GM19193 (cell line): ENCODE data around the gene SUSD3.

ENCODE experiments used
- POLR2A ChIP-seq: IDR thresholded peaks from 4 replicates; pipeline ENCODE4 v1.6.1; 2011; ENCODE audit not compliant: insufficient read depth, insufficient read length; ENCODE audit errors: extremely low read depth

The SUSD3 gene

DNA sequence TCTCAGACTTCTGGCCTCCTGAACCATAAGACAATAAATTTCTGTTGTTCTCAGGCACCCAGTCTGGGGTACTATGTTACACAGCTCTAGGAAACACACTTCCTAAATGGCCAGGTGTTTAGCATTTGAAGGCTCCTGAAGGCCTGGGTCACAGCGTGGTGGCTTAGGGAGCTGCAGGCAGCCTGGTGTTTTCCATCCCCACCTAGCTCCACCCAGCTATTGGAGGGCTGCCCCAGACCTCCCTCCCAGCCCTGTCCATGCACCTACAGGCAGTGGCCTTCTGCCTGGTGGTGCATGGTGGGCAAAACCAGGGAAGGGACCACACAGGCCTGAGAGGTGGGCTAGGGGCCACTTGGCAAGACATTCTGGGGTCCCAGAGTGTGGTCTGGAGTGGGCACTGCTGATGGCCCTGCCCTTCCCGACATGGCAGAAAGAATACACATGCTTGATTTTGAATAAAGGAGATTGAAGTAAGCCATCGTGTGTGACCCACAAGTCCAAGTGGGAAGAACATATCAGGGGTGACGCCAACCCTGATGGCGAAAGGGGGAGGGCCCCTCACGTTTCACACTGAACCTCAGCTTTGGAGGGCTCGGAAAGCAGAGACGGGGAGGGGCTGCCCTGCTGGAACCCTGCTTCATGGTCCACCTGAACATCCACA lies 1.3 kb upstream of the SUSD3 start:
- no peak for TF ChIP-seq POLR2A

DNA sequence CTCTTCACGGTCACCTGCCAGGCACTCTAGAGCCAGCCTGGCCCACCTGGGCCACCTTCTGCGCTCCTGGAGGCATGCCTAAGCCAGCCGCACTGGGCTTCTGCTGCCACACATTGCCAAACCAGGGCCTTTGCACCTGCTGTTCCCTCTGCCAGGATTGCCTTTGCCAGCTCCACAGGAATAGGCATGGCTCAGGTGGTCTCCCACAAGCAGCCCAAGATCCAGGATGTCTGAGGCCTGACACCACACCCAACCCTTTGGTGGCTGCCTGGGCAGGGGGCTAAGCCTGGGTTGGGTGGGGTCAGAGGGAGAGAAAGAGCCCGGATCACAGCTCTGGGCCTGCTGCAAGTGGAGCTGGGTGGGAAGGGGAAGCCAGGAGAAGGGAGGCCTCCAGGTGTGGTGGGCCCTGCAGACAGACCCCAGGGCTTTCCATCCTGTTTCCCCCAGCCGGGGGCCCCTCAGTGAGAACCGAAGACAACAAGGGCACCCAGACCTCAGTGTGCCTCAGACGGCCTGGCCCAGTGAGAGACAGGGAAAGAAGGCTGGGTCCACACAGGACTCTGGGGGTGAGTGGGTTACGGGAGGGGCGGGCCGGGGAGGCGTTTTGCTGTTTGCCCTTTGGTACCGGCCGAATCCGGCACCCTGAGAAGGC lies 672 bp upstream of the SUSD3 start:
- no peak for TF ChIP-seq POLR2A

DNA sequence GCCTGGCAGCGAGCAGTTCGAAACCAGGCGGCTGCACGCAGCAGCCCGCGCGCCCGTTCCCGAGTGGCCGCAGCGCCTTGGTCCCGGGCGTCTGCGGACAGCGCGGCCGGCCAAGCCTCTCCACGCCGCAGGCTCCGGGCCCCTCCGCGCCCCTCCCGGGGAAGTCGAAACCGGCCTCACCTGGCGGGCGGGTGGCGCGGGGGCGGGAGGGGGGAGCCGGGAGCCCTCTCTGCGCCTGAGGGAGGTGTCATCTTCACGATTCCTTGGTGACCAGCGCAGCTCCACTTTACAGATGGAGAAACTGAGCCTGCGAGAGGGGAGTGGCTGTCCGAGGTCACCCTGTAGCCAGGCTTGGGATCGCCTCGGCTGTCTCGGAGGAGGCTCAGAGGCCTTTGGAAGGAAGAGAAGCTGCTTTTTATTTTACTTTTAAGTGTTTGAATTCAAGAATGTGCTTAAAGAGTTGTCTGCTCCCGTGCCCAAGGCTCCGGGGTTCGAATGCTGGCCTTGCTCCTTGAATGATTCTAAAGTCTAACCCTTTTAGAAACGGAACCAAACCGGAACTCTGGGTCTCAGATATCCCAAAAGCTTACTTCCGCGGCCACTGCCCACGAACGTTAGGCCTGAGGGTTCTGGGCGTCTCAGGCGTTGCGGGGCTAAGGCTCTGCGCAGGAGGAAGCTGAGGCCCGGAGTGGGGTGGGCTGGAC lies 662 bp downstream of the SUSD3 start:
- TF ChIP-seq POLR2A: peak; percentile 17

DNA sequence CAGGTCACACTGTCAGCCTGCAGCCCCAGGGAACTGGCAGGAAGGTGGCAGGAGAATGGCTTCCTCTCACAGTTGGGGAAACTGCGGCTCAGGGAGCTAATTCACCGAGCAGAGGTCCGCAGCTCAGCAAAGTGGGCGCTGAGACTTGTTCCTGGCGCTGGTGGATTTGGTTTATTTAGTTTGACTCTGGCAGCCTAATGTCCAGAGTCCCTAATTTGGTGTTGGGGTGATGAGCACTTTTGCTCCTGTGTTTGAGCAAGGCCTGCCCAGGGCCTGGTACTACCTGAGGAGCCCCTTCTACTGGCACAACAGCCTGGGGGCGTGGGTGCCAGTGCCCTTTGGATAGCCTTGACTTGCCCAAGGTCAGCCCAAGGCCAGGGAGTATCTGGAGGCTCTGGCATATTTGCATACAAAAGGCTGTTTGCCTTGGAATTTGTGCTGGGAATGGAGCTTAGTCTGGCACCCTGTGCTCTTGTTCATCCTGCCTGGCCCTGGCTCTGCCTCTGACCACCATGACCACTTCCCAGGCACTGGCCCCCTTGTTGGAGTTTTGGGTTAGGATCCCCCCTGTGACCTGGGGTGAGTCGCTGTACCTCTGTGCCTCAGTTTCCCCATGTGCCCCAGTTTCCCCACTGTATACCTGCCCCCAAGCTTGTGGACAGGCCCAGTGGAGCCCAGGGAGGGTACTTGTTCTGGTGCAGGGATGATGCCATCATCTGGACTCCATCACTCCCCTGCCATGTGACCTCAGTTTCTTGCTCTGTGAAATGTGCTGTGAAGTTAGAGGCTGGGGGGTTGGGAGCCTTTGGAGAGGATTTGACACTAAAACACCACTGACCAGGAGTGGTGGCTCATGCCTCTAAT lies 1.4 kb downstream of the SUSD3 start:
- no peak for TF ChIP-seq POLR2A

DNA sequence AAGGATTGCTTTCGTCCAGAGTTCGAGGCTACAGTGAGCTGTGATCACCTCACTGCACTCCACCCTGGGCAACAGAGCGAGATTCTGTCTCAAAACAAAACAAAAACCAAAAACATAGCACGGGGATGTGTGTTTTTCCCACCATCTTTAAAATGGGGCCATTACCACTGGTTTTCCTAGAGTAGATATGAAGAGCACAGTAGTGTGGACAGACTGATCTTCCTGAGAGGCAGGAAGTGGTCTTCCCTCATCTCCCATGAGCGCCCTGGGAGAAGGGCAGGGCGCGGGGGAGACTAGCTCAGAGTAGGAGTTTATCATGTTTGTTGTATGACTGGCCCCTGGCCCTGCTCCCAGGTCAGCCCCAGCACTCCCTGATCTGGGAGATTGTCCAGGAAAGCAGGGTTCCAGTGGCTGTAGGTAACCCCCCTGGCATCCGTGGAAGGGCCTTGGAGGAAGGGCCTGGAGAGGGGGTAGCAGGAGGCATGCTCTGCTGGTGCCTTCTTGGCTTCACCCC lies 2.3 kb downstream of the SUSD3 start:
- TF ChIP-seq POLR2A: no peak

DNA sequence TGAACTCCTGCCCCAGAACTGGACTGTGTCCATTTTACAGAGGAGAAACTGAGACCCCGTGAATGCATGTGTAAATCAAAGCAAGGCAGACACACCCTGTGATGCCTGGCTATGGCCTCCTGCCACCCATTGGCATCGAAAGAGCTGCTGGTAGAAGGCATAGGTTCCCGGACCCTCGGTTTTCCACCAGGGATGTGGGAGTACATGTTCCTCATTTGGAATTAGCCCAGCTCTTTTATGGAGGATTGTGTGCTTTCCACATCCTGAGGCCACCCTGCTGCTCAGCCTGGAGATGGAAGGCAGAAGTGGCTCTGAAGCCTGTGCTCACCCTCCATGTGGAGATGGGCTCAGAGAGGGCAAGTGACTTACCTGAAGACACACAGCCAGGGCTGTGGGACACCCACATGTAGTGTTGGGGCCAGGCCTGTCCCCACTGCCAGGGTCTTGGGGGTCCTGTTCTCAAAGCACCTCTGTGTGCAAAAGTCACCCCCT lies 2.8 kb downstream of the SUSD3 start:
- no peak for TF ChIP-seq POLR2A

DNA sequence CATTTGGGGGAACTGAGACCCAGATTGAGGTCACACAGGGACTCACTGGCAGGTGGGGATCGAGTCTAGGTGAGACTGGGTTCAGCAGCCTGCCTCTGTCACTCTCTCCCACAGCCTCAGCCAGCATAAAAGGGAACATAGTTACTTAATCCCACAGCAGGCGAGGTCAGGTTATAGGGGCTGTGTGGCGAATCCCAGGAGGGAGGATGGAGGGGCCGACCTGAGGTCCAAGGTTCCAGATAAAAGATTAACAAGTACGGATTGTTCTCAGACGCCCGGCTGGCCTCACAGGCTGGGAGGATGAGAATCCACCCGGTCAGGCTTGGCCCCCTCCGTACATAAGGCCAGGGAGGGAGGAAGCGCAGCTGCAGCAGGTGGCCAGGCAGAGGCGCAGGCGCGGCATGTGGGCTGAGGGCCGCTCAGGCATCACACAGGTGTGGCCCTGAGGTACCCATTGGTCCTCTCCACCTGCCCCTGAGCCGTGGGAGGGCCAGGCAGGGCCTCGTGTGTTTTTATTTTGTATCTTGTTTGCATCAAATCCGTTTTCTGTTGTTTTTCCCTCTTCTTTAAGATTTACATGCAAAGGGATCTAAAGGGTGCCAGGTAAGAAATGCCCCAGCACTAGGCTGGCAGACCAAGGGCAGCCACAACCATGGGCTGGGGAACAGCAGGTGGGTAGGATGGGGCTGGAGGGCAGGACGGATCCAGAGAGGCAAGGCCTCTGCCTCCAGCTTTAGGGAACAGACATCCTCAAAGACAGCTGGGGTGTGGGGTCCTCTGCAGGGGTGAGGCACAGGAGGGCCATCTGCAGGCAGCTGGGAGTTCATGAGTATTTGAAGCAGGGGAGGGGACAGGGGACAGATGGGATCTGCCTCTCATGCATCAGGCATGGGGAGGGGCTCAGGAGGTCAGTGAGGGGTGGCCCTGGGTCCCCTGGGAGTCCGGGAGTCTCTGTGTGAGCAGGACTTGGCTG lies 3.6 kb downstream of the SUSD3 start:
- no peak for TF ChIP-seq POLR2A

DNA sequence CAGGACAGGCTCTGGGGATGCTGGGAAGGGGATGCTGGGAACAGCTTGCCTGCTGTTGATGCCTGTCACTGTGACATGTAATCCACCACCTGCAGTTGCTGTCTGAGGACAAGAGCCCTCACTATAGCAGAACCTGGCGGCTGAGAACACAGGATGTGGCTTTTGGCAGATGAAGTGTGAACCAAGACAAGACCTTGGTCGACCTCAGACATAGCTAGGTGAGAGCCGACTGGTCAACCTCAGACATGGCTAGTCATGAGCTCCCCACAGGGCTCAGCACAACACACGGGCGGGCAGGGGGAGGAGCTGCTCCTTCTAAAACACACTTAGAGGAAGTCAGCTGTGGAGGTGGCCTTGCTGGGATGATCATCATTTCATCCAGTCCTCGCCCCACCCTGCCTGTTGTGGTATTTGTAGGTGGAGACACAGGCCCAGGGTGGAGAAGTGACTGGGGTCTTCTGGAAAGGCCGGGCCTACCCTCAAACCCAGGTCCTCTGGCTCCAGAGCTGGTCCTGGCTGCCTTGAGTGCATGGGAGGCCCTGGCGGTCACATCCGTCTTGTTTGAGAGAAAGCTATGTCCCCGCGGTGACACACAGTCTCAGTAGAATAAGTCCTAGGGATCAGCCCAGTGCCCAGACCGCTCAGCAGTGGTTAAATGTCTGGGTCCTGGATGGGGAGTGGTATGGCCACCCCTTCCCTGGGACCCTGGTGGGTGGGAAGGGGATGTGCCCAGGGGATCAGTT lies 6.1 kb downstream of the SUSD3 start:
- TF ChIP-seq POLR2A: peak; percentile 41

DNA sequence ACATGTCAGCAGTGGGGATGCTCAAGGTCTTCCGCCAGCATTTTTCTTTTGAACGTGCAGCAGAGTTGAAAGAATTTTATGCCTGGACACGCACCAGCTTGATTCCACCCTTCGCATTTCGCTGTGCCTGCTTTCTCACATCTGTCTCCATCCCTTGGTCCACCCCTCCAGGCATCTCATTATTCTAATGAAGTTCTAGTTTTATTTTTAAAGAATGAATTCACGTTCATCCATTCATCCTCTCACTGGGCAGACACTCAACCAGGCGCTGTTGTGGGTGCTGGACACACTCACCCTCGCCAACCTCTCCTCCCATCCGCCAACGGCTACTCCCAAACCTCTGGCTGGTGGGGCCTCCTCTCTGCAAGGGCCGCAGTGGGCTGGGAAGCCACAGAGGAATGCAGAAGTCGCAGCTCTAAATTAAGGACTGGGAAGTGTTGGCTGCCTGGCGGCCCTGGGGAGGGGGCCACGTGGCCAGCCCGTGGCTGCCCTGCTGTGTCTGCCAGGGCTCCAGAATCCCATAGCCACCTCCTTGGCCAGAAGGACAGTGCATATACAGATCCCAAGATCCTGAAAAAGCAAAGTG lies 6.7 kb downstream of the SUSD3 start:
- TF ChIP-seq POLR2A: no peak

DNA sequence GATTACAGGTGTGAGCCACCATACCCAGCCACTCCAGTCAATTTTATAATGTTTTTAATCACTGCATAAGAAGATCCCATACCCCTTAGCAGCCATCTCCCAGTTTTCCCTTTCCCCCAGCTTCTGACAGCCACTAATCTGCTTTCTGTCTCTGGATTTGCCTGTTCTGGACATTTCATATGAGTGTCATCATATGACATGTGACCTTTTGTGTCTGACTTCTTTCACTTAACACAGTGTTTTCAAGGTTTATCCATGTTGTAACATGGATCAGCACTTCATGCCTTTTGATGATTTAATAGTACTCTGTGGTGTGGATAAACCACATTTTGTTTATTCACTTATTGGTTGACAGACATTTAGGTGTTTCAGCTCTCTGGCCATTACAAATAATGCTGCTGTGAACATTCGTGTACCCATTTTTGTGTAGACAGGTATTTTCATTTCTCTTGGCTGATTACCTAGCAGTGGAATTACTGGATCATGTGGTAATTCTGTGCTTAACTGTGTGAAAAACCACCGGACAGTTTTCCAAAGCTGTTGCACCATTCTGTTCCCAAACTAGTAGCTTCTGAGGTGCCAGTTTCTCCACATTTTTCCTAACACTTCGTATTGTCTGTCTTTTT lies 8.6 kb downstream of the SUSD3 start:
- TF ChIP-seq POLR2A: no peak

DNA sequence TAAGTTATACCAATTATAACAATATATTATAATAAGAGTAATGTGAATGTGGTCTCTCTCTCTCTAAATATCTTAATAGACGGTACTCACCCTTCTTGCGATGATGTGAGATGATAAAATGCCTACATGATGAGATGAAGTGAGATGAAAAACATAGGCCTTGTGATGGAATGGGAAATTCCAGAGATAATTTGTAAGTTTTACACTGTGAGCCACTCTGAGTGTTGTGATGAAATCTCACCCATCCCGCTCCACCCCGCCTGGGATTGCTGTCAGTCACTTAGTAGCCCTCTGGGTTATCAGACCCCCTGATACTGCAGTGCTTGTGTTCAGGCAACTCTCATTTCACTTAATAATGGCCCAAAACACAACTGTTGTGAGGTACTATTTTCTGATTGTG lies 10.5 kb downstream of the SUSD3 start:
- no peak for TF ChIP-seq POLR2A

DNA sequence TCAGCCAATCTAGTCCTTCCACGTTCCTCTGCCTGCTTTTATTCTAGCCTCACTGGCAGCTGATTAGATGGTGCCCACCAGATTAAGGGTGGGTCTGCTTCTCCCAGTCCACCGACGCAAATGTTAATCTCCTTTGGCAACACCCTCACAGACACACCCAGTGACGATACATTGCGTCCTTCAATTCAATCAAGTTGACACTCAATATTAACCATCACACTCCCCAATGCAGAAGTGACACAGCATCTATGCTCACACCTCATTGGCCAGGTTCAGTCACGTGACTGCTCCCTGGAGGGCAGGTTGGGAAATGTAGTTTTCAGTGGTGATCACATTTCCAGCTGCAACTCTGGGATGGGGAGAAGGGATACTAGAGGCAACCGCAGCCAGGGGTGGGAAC lies 13.0 kb downstream of the SUSD3 start:
- TF ChIP-seq POLR2A: no peak
